Measurements from ENCODE around the gene GSTK1.

GRCh38 chr7:143257501-143257900 is 5.7 kb upstream of the GSTK1 start:
- TF ChIP-seq CTCF (IDR thresholded peaks at IDR 0.05) (no peak), POLR2A (IDR thresholded peaks at IDR 0.05) (no peak)
